GM19351 (cell line): Measurements from ENCODE around the gene PPARG.

Source experiments
- ATAC-seq: cut with Tn5 transposase; IDR thresholded peaks from one replicate; pipeline ENCODE4 v1.9.1; 2021; ENCODE audit warnings: mild to moderate bottlenecking, moderate library complexity; ENCODE audit not compliant: unreplicated experiment

PPARG gene

GRCh38 chr3:12339701-12340480 lies 51.0 kb downstream of the PPARG start:
- no peak for ATAC-seq

GRCh38 chr3:12340506-12340905 lies 51.6 kb downstream of the PPARG start:
- no peak for ATAC-seq

- ATAC-seq = no peak
Measured at GRCh38 chr3:12342151-12342550, 53.3 kb downstream of the PPARG start.

GRCh38 chr3:12343047-12343501 lies 54.2 kb downstream of the PPARG start:
- no peak for ATAC-seq

GRCh38 chr3:12345141-12345561 lies 56.3 kb downstream of the PPARG start:
- no peak for ATAC-seq

- no peak for ATAC-seq
Measured at GRCh38 chr3:12345584-12346494, 57.0 kb downstream of the PPARG start.

- ATAC-seq = no peak
Measured at GRCh38 chr3:12347301-12347700, 58.4 kb downstream of the PPARG start.

- ATAC-seq = no peak
Measured at GRCh38 chr3:12349895-12350811, 61.3 kb downstream of the PPARG start.

- no peak for ATAC-seq
Measured at GRCh38 chr3:12351145-12351544, 62.3 kb downstream of the PPARG start.

GRCh38 chr3:12352253-12352652 lies 63.4 kb downstream of the PPARG start:
- ATAC-seq = no peak

GRCh38 chr3:12352755-12353154 lies 63.9 kb downstream of the PPARG start:
- no peak for ATAC-seq

- no peak for ATAC-seq
Measured at GRCh38 chr3:12353796-12354525, 65.1 kb downstream of the PPARG start.

GRCh38 chr3:12356175-12356574 lies 67.3 kb downstream of the PPARG start:
- no peak for ATAC-seq

- ATAC-seq = no peak
Measured at GRCh38 chr3:12356996-12357395, 68.1 kb downstream of the PPARG start.

- no peak for ATAC-seq
Measured at GRCh38 chr3:12357456-12357855, 68.6 kb downstream of the PPARG start.

GRCh38 chr3:12363397-12364195 lies 74.7 kb downstream of the PPARG start:
- no peak for ATAC-seq

- no peak for ATAC-seq
Measured at GRCh38 chr3:12367346-12367745, 78.5 kb downstream of the PPARG start.

- no peak for ATAC-seq
Measured at GRCh38 chr3:12369029-12369428, 80.2 kb downstream of the PPARG start.

- ATAC-seq = no peak
Measured at GRCh38 chr3:12369598-12369997, 80.7 kb downstream of the PPARG start.
